ENCODE measurements around the gene GOLGA6B.
A peak's percentile ranks its signal among the peaks of the same experiment; 100 is the strongest.
"Not testable (repeated sequence)": the region's sequence is repeated elsewhere in the genome, so short reads cannot be mapped to it uniquely, and the experiment has no call there.

The GOLGA6B gene

DNA sequence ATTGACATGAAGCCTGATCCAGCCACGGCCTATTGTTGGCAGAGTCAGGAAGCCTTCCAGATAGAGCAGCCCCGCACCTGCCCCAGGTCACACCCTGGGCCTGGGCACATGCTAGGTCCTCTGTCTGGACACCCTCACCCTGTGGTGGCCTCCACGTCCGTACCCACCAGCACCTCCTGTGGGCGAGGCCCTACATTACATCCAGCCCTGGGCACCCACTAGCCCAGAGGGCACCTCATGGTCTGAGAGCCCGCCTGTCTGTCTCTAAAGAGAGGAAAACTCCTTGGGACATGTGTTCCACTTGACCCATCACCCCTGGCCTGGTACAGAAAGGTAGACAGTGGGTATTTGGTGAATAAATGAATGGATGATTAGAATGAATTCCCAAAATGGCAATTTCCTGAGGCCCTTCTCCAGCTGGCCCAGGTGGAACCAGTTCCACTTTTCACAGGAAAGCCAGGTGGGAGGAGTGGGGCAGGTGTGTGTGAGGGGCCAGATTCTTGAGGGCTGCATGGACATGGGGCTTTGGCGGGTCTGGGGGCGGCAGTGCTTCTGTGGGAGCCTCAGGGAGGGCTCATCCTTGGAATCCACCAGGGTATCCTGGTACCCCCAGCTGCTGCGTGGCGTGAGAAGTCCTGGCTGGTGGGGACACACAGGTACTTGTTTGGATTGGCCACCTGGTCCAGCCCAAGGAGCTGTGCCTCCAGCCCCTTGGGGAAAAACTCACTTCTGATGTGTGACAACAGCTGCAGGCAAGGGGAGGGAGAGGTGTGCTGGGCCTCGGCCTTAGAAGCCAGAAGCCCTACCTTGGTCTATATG is 26.0 kb upstream of the GOLGA6B start:
- TF ChIP-seq, protein P1, sequence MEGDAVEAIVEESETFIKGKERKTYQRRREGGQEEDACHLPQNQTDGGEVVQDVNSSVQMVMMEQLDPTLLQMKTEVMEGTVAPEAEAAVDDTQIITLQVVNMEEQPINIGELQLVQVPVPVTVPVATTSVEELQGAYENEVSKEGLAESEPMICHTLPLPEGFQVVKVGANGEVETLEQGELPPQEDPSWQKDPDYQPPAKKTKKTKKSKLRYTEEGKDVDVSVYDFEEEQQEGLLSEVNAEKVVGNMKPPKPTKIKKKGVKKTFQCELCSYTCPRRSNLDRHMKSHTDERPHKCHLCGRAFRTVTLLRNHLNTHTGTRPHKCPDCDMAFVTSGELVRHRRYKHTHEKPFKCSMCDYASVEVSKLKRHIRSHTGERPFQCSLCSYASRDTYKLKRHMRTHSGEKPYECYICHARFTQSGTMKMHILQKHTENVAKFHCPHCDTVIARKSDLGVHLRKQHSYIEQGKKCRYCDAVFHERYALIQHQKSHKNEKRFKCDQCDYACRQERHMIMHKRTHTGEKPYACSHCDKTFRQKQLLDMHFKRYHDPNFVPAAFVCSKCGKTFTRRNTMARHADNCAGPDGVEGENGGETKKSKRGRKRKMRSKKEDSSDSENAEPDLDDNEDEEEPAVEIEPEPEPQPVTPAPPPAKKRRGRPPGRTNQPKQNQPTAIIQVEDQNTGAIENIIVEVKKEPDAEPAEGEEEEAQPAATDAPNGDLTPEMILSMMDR (IDR thresholded peaks at IDR 0.05; ENCODE audit: borderline replicate concordance, control extremely low read depth, extremely low read depth, insufficient read depth, missing control alignments) = peak; percentile 14
- in situ Hi-C loops (cut with MboI; ENCODE audit: low sequenced_read_pairs, unreplicated experiment); DNase-seq (ENCODE audit: low spot score): not testable (repeated sequence)

DNA sequence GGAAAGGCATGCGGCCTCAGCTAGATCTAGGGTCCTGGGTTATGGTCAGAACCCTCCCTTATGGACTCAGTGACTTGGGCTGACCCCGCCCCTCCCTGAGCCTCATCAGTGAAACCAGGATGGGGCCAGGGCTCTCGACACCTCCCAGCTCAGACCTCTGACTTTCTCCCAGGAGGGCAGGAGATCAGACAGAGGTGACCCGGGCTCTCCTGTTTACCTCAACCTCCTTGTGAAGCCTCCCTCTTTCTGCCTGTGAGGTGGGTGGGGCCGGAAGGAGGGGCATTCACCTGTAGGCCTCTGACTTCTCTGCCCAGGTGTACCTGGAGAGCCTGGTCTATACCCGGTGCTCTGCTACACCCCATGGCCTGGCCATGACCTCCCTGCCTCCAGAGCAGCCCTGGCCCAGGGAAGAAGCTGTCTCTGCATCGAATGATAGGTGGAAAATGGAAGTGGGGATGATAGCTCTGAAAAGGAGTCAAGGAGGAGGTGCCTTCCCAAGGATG is 25.4 kb upstream of the GOLGA6B start:
- in situ Hi-C loops (cut with MboI; ENCODE audit: low sequenced_read_pairs, unreplicated experiment); DNase-seq (ENCODE audit: low spot score): not testable (repeated sequence)

DNA sequence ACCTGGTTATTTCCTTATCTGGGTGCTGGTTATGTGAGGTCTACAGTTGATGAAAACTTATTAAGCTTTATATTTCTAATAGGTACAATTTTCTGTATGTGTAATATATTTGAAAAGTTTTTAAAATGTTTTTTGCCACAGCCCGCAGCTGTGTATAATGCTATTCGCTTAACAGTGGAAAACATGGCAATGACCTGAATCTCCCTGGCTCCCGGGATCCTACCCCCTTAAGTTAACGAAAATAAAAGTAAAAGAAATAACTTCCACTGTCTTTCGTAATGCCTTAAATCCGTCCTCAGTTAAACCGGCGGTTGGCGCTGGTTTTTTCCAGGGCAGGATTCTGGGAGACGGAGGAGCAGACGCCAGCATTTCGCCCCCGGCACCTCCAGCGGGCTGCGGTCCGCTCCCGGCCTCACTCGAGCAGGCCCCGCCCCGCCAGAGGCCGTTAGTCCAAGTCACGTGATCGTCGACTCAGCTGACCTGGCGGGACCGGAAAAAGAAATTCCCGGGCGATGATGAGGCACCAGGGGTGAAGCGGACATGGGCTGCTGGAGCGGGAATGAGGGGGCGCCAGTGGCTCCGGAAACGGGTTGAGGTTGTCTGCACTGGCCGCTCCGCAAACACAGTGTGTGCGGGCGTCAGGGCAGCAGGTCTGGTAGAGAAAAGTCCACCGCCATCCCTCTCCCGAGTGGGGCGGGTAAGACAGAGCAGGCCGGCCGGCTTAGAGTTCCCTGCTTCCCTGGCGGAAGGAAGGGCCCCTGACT is 17.8 kb upstream of the GOLGA6B start:
- DNase-seq (ENCODE audit: low spot score); in situ Hi-C loops (cut with MboI; ENCODE audit: low sequenced_read_pairs, unreplicated experiment): not testable (repeated sequence)

DNA sequence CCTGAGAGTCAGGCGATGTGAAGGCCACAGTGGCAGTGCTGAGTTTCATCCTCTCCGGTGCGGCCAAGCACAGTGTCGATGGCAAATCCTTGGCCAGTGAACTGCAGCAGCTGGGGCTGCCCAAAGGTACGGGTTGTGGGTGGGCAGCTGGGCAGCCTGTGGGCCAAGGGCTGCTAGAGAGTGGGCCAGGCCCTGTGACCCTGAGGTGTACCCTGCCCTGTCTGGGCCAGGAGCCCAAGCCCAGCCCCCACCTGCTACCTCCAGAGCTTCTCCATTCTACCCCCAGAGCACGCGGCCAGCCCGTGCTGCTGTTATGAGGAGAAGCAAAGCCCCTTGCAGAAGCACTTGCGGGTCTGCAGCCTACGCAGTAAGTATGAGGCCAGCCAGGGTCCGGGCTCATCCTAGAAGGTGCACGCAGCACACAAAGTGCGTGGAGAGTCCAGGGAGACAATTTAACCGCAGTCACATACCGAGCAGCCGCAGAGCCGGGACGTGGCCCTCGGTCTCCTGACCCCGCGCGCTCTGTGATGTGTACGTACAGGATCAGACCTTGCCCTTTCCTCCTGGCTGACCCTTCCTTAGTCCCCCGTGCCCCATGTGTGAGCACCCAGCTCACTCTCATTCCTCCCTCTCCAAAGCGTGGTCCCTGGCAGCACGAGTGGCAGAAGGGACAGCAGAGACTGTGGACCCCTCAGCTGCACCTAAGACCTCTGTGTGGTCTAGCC is 14.6 kb upstream of the GOLGA6B start:
- DNase-seq (ENCODE audit: low spot score); in situ Hi-C loops (cut with MboI; ENCODE audit: low sequenced_read_pairs, unreplicated experiment): not testable (repeated sequence)

DNA sequence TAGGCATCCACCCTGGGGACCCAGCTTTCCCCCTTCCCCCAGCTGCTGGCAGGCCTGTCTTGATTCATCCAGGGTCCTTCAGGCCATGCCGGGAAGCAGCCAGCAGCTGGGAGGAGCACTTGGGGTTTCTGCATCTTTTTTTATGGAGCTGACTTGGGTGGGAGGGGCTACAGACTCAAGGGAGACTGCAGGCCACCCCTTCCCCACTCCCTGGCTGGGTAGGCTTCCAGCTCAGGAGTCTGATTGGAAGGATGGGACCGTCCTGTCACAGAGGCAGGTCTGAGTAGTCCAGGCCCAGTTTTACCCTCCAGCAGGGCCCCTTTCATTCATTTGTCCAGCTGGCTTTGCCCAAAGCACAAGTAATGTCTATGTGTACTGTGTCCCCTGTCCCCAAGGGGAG is 12.2 kb upstream of the GOLGA6B start:
- in situ Hi-C loops (cut with MboI; ENCODE audit: low sequenced_read_pairs, unreplicated experiment); DNase-seq (ENCODE audit: low spot score): not testable (repeated sequence)

DNA sequence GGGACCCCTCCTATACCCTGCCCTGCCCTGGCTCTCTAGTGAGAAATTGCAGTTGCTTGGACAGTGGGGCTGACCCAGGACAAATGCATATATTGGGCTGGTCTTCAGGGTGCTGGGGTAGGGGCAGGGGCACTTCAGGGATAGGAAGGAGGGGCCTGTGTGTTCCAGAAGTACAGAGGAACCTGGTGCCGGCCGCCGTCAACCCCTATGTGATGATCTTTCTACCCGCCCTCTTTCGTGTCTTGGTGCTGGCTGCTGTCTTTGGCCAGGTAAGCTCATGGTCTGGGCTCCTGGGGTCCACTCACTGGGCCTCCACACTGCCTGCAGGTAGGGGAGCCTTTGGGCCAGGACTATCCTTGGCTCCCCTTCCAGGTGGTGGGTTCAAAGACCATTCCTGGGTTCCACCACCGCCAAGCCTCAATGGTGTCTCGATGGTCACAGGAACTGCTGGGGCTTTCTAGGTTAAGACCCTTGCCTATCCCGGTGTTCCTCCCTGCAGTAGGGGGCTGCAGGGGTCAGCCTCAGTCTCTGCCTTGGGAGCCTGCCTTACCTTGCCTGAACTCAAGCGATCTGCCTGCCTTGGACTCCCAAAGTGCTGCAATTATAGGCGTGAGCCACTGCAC is 5.8 kb upstream of the GOLGA6B start:
- in situ Hi-C loops (cut with MboI; ENCODE audit: low sequenced_read_pairs, unreplicated experiment); DNase-seq (ENCODE audit: low spot score): not testable (repeated sequence)

DNA sequence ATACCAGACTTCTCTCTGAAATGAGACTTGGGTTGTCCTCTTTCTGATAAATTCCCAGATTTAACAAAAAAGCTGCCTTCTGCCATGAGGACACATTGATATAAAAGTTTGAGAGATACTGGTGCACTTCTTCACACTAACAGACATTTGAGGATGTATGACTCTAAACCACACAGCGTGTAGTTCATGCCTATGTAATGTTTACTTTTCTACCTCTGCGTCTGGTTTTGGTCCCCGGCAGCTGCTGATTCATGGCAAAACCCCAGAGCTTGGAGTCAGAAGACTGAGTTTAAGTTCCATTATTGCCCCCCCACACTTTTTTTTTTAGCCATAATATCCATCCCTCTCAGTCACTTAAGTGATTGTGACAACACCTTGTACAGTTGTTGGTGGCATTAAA is 1.5 kb downstream of the GOLGA6B start:
- in situ Hi-C loops (cut with MboI; ENCODE audit: low sequenced_read_pairs, unreplicated experiment); DNase-seq (ENCODE audit: low spot score): not testable (repeated sequence)

DNA sequence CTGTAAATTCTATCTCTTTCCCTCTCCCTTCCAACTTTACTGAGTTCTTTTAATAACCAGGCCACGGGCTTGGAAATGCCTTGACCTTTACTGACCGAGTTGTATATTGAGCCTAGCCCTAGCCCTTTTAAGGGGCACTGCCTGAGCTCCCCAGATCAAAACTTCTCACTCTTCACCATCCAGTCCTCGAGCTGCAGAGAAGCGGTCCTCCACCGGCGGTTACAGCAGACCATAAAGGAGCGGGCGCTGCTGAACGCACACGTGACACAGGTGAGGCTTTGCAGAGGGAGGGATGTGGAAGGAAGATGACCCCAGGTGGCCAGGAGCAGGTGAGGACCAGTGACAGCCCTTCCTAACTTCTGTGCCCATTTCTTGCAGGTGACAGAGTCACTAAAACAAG is 6.6 kb downstream of the GOLGA6B start:
- DNase-seq (ENCODE audit: low spot score); in situ Hi-C loops (cut with MboI; ENCODE audit: low sequenced_read_pairs, unreplicated experiment): not testable (repeated sequence)

DNA sequence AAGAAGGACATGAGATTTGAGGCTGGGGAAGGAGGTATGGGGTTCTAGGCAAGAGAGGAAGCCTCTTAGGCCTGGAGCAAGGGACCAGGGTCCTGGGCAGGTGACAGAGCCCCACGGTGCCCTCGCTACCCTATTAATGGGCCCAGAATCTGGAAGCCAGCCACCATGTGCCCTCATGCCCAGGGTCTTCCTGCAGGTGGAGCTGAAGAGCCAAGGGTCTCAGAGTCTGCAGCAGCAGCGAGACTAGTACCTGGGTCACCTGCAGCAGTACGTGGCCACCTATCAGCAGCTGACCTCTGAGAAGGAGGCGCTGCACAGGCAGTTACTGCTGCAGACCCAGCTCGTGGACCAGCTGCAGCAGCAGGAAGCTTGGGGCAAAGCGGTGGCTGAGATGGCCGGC is 9.4 kb downstream of the GOLGA6B start:
- not testable (repeated sequence) for DNase-seq (ENCODE audit: low spot score)

DNA sequence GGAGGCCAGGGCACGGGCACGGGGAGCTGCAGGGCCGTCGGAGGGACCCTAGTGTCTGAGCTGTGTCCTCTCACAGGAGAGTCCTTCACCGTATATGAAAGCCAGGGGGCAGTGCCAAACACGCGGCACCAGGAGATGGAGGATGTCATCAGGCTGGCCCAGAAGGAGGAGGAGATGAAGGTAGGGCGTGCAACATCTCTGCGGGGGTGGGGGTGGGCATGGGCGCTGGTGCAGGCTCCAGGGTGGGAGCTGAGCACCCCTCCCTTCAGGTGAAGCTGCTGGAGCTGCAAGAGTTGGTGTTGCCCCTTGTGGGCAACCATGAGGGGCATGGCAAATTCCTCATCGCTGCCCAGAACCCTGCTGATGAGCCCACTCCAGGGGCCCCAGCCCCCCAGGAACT is 11.2 kb downstream of the GOLGA6B start:
- in situ Hi-C loops (cut with MboI; ENCODE audit: low sequenced_read_pairs, unreplicated experiment); DNase-seq (ENCODE audit: low spot score): not testable (repeated sequence)

More for the DNA sequence above, 9.4 kb downstream of the GOLGA6B start:
- in situ Hi-C loops (cut with MboI; ENCODE audit: low sequenced_read_pairs, unreplicated experiment) = not testable (repeated sequence)

DNA sequence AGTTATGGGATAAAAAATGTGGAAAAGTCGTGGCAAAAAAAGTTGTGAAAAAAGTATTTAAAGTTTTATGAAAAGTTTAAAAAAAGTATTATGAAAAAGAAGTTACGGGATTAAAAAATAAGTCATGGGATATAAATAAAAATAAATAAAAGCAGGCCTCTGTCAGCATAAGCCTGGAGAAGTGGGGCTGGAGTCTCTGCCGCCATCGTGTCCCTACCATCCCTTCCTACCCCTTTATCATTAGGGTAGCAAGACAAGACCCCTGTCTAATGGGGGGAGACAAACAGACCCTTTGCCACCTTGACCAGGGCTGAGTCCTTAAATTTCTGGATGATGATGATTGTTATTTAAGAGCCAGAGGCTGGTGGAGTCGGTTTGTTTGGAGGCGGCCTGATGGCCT is 15.3 kb downstream of the GOLGA6B start:
- in situ Hi-C loops (cut with MboI; ENCODE audit: low sequenced_read_pairs, unreplicated experiment) = loop anchor here (10.0 kb wide), 1 partner anchor 365 kb away; no protein-coding TSS in a partner anchor
- not testable (repeated sequence) for DNase-seq (ENCODE audit: low spot score)
